GM12801 (cell line): Measurements from ENCODE around the gene TEX54.

Experiments used
- TF ChIP-seq, protein P1 (sequence below): IDR thresholded peaks from one replicate; pipeline ENCODE4 v1.5.1; 2011; ENCODE audit warnings: control low read depth; ENCODE audit not compliant: insufficient read length; ENCODE audit errors: extremely low read depth

Gene TEX54

DNA sequence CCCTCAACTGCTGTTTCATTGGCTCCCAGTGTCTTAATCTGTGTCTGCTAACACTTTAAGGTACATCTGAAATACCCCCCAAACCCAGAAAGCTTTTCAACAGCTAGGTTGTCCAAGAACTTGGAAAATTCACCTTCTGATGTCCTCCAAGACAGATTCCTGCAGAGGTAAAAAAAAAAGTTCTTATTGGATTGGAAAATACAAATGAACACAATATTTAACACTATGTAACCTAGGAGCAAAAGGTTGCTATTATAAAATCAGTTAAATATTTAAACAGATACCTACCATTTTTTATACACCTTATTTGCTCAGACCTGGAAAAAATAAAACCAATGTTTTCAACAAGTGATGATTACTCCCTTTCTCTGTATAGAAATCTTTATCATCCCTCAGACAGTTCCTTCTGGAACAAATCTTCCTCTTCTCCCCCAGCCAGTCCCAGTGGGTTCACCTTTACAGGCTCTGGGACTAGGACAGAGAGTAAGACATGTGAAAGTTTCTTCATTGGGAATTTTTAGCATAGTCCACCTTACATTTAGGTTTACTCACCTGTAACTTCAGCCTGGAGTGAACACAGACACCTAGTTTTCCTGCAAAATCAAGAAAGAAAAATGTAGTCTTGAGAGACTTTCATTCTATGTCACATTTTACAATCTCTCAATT is 20.0 kb upstream of the TEX54 start:
- TF ChIP-seq, protein P1, sequence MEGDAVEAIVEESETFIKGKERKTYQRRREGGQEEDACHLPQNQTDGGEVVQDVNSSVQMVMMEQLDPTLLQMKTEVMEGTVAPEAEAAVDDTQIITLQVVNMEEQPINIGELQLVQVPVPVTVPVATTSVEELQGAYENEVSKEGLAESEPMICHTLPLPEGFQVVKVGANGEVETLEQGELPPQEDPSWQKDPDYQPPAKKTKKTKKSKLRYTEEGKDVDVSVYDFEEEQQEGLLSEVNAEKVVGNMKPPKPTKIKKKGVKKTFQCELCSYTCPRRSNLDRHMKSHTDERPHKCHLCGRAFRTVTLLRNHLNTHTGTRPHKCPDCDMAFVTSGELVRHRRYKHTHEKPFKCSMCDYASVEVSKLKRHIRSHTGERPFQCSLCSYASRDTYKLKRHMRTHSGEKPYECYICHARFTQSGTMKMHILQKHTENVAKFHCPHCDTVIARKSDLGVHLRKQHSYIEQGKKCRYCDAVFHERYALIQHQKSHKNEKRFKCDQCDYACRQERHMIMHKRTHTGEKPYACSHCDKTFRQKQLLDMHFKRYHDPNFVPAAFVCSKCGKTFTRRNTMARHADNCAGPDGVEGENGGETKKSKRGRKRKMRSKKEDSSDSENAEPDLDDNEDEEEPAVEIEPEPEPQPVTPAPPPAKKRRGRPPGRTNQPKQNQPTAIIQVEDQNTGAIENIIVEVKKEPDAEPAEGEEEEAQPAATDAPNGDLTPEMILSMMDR = no peak

DNA sequence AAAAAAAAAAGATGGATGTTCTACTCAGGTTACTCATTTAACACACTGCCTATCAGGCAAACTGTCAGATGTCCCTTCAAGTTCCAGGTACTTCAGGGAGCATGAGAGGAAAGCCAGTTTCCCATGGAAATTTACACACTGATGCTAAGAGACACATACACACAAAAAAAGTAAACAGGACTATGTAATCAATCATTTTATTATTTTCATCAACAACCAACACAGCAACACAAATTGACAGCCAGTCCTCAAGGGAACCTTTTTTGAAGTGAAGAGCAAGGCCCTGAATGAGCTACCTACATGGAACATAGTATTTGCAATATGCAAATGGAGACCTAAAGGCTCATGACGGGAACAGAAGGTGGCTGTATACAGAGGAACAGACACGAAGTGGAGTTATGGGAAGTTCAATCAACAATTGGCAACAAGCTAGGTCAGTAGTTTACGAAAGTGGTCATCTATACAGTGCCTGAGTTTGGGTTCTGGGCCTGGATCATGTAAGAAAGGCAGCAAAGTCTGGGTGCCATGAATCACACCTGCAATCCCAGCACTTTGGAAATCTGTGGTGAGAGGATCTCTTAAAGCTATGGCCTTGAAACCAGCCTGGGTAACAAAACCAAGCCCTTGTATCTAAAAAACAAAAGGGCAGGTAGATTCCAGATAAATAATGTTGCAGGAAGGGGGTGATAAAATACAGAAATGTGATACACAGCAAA is 19.3 kb upstream of the TEX54 start:
- TF ChIP-seq, protein P1 = no peak

DNA sequence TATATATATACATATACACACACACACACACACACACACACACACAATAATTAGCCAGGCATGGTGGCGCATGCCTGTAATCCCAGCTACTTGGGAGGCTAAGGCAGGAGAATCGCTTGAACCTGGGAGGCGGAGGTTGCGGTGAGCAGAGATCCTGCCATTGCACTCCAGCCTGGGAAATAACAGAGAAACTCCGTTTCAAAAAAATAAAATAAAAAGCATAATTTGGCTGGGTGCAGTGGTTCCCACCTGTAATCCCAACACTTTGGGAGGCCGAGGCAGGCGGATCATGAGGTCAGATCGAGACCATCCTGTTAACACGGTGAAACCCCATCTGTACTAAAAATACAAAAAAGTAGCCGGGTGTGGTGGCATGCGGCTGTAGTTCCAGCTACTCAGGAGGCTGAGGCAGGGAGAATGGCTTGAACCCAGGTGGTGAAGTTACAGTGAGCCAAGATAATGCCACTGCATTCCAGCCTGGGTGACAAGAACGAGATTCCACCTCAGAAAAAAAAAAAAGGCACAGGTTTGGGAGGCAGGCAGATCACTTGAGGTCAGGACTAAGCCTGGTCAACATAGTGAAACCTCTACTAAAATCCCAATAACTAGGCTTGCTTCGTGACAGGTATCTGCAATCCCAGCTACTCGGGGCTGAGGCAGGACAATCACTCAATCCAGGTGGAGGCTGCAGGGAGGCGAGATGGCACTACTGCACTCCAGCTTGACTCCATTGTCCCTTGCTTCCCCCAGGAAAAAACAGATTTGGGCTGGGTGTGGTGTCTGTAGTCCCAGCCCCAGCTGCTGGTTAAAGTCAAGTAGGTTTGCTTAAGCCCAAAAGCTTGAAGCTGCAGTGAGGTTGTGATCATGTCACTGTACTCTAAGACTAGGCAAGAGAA is 18.5 kb upstream of the TEX54 start:
- TF ChIP-seq, protein P1 = no peak

DNA sequence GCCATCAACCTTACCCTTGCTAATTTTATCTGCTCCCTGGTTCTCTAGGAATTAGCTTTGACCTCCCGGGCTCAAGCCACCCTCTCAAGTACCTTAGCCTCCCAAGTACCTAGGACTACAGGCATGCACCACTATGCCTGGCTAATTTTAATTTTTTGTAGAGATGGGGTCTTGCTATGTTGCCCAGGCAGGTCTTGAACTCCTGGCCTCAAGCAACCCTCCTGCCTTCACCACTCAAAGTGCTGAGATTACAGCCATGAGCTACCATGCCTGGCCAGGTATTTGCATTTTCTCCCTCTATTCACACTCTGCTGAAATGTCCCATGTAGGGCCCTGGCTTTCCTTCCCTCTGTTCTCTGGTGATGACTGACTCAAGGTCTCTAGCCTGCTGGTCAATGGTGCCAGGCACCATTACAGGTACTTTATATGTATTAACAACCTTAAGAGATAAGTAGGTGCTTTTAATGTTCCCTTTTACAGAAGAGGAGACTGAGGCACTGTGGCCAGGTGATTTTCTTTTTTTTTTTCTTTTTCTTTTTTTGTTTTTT is 15.2 kb upstream of the TEX54 start:
- TF ChIP-seq, protein P1 = no peak

DNA sequence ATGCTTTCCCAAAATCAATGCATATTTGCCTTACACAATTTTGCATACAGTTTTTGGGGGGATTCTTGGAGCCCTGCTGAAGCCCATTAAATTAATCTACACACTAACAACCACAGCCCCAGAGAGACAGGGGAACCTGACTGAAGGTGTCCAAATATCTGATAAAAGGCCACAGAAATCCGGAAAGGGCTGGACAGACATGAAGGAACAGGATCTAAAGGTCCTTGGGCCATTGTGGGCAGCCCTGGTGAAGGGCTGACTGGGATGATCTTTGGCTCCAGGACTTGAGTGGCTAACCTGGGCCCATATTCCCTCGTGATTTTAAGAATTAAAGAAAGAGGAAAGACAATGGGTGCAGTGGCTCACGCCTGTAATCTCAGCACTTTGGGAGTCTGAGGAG is 13.5 kb upstream of the TEX54 start:
- TF ChIP-seq, protein P1 = no peak

DNA sequence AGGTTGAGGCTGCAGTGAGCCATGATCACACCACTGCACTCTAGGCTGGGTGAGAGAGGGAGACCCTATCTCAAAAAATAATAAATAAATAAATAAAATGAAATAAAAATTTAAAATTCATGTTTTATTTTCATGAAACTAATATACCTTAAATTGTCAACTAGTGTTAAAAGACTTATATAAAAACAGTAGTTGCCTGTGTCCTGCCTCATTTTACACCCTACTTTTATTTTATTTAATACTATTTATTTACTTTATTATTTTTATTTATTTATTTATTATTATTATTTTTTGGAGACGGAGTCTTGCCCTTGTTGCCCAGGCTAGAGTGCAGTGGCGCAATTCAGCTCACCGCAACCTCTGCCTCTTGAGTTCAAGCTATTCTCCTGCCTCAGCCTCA is 11.5 kb upstream of the TEX54 start:
- TF ChIP-seq, protein P1 = no peak

DNA sequence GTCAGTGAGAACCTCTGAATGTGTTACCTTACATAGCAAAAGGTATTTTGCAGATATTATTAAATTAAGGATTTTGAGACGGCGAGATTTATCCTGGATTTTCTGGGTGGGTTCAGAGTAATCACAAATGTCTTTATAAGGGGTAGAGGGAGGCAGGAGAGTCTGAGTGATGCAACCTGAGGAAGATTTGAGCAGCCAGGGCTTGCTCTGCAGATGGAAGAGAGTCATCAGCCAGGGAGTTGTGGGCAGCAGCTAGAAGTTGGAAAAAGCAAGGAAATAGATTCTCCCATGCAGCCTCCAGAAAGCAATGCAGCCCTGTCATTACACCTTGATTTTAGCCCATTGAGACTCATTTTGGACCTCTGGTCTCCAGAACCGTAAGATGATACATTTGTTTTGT is 10.8 kb upstream of the TEX54 start:
- TF ChIP-seq, protein P1 = no peak
